CD4-positive, alpha-beta T cell treated with Interleukin-15 for 1 hour (primary cell): ENCODE measurements around the gene CTSL.

Experiments used
- DNase-seq: peaks from one replicate; pipeline ENCODE4 v3.0.0-alpha.2; 2020

The CTSL gene

GRCh38 chr9:87763286-87763685, 37.4 kb downstream of the CTSL start:
- no peak for DNase-seq

GRCh38 chr9:87765521-87765920, 39.6 kb downstream of the CTSL start:
- no peak for DNase-seq

GRCh38 chr9:87766697-87767096, 40.8 kb downstream of the CTSL start:
- no peak for DNase-seq

- no peak for DNase-seq
Observed at GRCh38 chr9:87770616-87771315, 44.8 kb downstream of the CTSL start.

- DNase-seq, result no peak
Observed at GRCh38 chr9:87771316-87772006, 45.5 kb downstream of the CTSL start.

GRCh38 chr9:87776481-87777379, 50.8 kb downstream of the CTSL start:
- DNase-seq, result no peak

- DNase-seq, result no peak
Observed at GRCh38 chr9:87778996-87779395, 53.1 kb downstream of the CTSL start.
